GM19043 (cell line): ENCODE measurements around the gene CUL1.

Experiments used
- ATAC-seq: cut with Tn5 transposase; IDR thresholded peaks from one replicate; pipeline ENCODE4 v1.9.1; 2021; ENCODE audit warnings: low read depth; ENCODE audit not compliant: unreplicated experiment

The CUL1 gene

DNA sequence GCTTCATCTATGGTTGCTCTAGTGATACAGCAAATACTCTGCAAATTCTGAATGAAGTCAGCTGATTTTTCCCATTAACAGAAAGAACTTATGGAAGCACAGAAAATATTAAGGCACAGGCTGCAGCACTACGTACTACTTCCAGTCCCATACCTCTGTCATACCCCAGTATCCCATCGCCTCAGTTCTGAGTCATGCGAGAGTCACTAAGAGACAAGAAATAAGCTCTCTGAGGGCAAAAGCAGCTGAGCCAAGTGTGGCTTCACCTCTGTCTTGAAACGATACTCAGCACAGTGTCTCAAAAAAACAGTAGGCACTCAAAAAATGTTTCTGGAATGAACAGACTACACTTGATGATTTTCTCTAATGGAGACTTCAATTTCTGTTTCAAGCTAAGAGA is 137.2 kb downstream of the CUL1 start:
- no peak for ATAC-seq

DNA sequence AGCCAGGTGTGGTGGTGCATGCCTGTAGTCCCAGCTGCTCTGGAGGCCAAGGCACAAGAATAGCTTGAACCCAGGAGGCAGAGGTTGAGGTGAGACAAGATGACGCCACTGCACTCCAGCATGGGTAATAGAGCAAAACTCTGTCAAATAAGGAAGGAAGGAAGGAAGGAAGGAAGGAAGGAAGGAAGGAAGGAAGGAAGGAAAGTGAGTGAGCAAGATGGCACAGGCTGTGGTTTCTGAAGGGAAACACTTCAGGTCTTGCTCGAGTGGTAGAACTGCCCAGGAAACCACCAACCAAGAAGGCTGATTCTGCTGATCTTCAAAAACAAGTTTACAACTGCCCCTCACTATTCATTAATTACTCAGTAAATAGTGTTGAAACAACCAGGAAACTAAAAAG is 140.2 kb downstream of the CUL1 start:
- ATAC-seq: no peak

- ATAC-seq: no peak
These were observed 149.4 kb downstream of the CUL1 start for GRCh38 chr7:148847815-148848734.

DNA sequence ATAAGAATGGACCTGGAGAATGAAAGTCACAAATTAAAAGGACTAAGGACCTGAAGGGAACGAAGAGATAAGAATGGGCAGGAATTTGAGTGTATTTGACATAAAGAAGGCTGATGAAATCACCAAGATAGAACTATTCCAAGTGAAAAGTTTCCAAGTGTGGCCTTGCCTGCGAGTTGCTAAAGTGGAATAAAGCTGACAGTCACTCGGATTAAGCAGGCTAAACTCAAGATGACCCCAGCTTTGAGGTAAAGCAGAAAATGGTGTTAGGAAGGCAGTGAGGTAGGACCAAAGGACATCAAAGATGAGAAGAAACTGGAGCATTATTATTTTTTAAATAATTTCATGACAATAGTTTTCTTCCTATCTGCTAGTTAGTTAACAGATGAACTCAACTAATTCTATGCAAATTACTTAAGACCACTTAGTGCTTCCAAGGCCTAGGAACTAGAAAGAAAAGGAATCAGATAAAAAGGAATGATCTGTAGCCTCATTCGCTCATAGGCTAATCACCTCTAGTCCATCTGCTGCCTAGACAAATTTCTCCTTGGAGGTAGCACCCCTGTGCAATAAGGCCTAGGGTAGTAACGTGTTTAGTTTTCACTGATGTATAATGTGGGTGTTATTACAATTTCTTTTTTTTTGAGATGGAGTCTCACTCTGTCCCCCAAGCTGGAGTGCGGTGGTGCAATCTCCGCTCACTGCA is 150.8 kb downstream of the CUL1 start:
- no peak for ATAC-seq

- ATAC-seq: no peak
These were observed 151.9 kb downstream of the CUL1 start for GRCh38 chr7:148850564-148850963.
